Measurements from ENCODE around the gene KLRK1.
A peak's percentile ranks its signal among the peaks of the same experiment; 100 is the strongest.
"Not testable (repeated sequence)": the region's sequence is repeated elsewhere in the genome, so short reads cannot be mapped to it uniquely, and the experiment has no call there.

The KLRK1 gene

GRCh38 chr12:10389904-10390303, at the start of gene KLRK1:
Gene KLRK1 (minus strand): TSS chr12:10390041. CDS start chr12:10388810, 1,231 bp downstream.
- DNase-seq = no peak

- not testable (repeated sequence) for DNase-seq
Measured at GRCh38 chr12:10437601-10438000, 47.8 kb upstream of the KLRK1 start.

GRCh38 chr12:10435816-10436215, 46.0 kb upstream of the KLRK1 start, which contains the start of gene KLRC2:
Gene KLRC2 (minus strand): TSS chr12:10436010. CDS start chr12:10435986, 24 bp downstream.
- not testable (repeated sequence) for DNase-seq

- not testable (repeated sequence) for DNase-seq
Measured at GRCh38 chr12:10430623-10431022, 40.8 kb upstream of the KLRK1 start.

GRCh38 chr12:10425938-10426337, 36.1 kb upstream of the KLRK1 start:
- not testable (repeated sequence) for DNase-seq

- DNase-seq = not testable (repeated sequence)
Measured at GRCh38 chr12:10424260-10424899, 34.5 kb upstream of the KLRK1 start.

GRCh38 chr12:10422159-10422558, 32.3 kb upstream of the KLRK1 start:
- not testable (repeated sequence) for DNase-seq

GRCh38 chr12:10420334-10420733, 30.5 kb upstream of the KLRK1 start, which contains the start of gene KLRC3:
Gene KLRC3 (minus strand): TSS chr12:10420595. CDS start chr12:10420550, 45 bp downstream.
- not testable (repeated sequence) for DNase-seq

GRCh38 chr12:10409392-10409791, 19.6 kb upstream of the KLRK1 start, which contains the start of gene KLRC4:
Gene KLRC4 (minus strand): TSS chr12:10409757. CDS start chr12:10409575, 182 bp downstream.
- no peak for DNase-seq

- no peak for DNase-seq
Measured at GRCh38 chr12:10408842-10409241, 19.0 kb upstream of the KLRK1 start.

- no peak for DNase-seq
Measured at GRCh38 chr12:10406725-10407124, 16.9 kb upstream of the KLRK1 start.

- no peak for DNase-seq
Measured at GRCh38 chr12:10405294-10405693, 15.5 kb upstream of the KLRK1 start.

GRCh38 chr12:10404798-10405197, 15.0 kb upstream of the KLRK1 start:
- DNase-seq = no peak

- no peak for DNase-seq
Measured at GRCh38 chr12:10400829-10401228, 11.0 kb upstream of the KLRK1 start.

GRCh38 chr12:10398168-10398567, 8.3 kb upstream of the KLRK1 start:
- DNase-seq = no peak

GRCh38 chr12:10397296-10397695, 7.5 kb upstream of the KLRK1 start:
- peak; percentile 36 for DNase-seq

- not testable (repeated sequence) for DNase-seq
Measured at GRCh38 chr12:10396176-10396575, 6.3 kb upstream of the KLRK1 start.

GRCh38 chr12:10395390-10395998, 5.7 kb upstream of the KLRK1 start:
- DNase-seq = no peak

GRCh38 chr12:10394531-10395152, 4.8 kb upstream of the KLRK1 start:
- DNase-seq = not testable (repeated sequence)

- DNase-seq = no peak
Measured at GRCh38 chr12:10393291-10393690, 3.5 kb upstream of the KLRK1 start.

GRCh38 chr12:10392394-10392930, 2.6 kb upstream of the KLRK1 start:
- DNase-seq = peak; percentile 45

- not testable (repeated sequence) for DNase-seq
Measured at GRCh38 chr12:10390991-10391390, 1.1 kb upstream of the KLRK1 start.

GRCh38 chr12:10388624-10389413, 1.0 kb downstream of the KLRK1 start:
- no peak for DNase-seq
